Common myeloid progenitor, CD34-positive (primary cell): ENCODE results near the gene BMP7.
"Not testable (repeated sequence)": the region's sequence is repeated elsewhere in the genome, so short reads cannot be mapped to it uniquely, and the experiment has no call there.

Source experiments
- CTCF ChIA-PET: fragments of 350-600 bp; sonication (Branson Sonifier 250); formaldehyde crosslinking; loops from one replicate; lab custom pipeline; 2021; ENCODE audit warnings: antibody characterized with exemption; lab: Charles Lee
- POLR2A ChIA-PET: fragments of 350-600 bp; sonication (Branson Sonifier 250); formaldehyde crosslinking; loops from one replicate; lab custom pipeline; 2021; ENCODE audit warnings: antibody characterized with exemption; lab: Charles Lee
- DNase-seq, 3 donors: peaks; one replicate each; pipeline versions ENCODE4 v3.0.0 to v3.0.0-alpha.2; 2013
- H3K27ac ChIP-seq, 2 experiments: 1 replicate in 1 of 2; 2 replicates in 1 of 2; pipeline ENCODE4 v1.7.0; 2013; ENCODE audit warnings: inconsistent platforms in 2 of 2, low read length in 2 of 2, mild to moderate bottlenecking in 2 of 2, low read depth in 1 of 2, moderate library complexity in 1 of 2; ENCODE audit not compliant: severe bottlenecking in 2 of 2, insufficient read depth in 1 of 2, poor library complexity in 1 of 2
- H3K27me3 ChIP-seq, 5 experiments: replicated peaks in 2 of 5; 1 replicate in 3 of 5; 2 replicates in 2 of 5; pipeline versions ENCODE4 v1.6.1 to v1.7.0; 2013; ENCODE audit warnings: low read length in 4 of 5, mild to moderate bottlenecking in 2 of 5, moderate library complexity in 2 of 5, inconsistent platforms in 1 of 5; ENCODE audit not compliant: insufficient read depth in 5 of 5, control insufficient read depth in 4 of 5
- H3K36me3 ChIP-seq, 4 experiments: 1 replicate in 2 of 4; 2 replicates in 2 of 4; pipeline versions ENCODE4 v1.6.1 to v1.7.0; 2013; ENCODE audit warnings: low read length in 3 of 4, control low read depth in 1 of 4, mild to moderate bottlenecking in 1 of 4; ENCODE audit not compliant: control insufficient read depth in 4 of 4, insufficient read depth in 4 of 4
- H3K4me1 ChIP-seq, 4 experiments: 1 replicate in 3 of 4; 2 replicates in 1 of 4; pipeline versions ENCODE4 v1.6.1 to v1.7.1; 2013; ENCODE audit warnings: low read length in 3 of 4, mild to moderate bottlenecking in 3 of 4, control low read depth in 1 of 4, inconsistent platforms in 1 of 4, moderate library complexity in 1 of 4; ENCODE audit not compliant: control insufficient read depth in 4 of 4, insufficient read depth in 4 of 4; ENCODE audit errors: control extremely low read depth in 1 of 4
- H3K4me3 ChIP-seq, 7 experiments: 1 replicate in 4 of 7; 2 replicates in 3 of 7; pipeline versions ENCODE4 v1.5.1 to v1.7.0; 2013; ENCODE audit warnings: mild to moderate bottlenecking in 7 of 7, low read length in 6 of 7, moderate library complexity in 6 of 7, inconsistent platforms in 2 of 7, low read depth in 2 of 7, control low read depth in 1 of 7; ENCODE audit not compliant: insufficient read depth in 4 of 7, control insufficient read depth in 1 of 7; ENCODE audit errors: extremely low read depth in 1 of 7
- H3K9me3 ChIP-seq, 5 experiments: 1 replicate in 4 of 5; 2 replicates in 1 of 5; pipeline versions ENCODE4 v1.6.1 to v1.7.1; 2013; ENCODE audit warnings: low read length in 4 of 5, mild to moderate bottlenecking in 2 of 5, inconsistent platforms in 1 of 5, low read depth in 1 of 5, moderate library complexity in 1 of 5; ENCODE audit not compliant: control insufficient read depth in 4 of 5, insufficient read depth in 2 of 5; ENCODE audit errors: control extremely low read depth in 1 of 5
- whole genome bisulfite sequencing: methylation state at CpG from one replicate; pipeline ENCODE4 v1.1.5; 2013; ENCODE audit not compliant: insufficient coverage; 5-methylcytosine and 5-hydroxymethylcytosine counted together

Gene BMP7

DNA sequence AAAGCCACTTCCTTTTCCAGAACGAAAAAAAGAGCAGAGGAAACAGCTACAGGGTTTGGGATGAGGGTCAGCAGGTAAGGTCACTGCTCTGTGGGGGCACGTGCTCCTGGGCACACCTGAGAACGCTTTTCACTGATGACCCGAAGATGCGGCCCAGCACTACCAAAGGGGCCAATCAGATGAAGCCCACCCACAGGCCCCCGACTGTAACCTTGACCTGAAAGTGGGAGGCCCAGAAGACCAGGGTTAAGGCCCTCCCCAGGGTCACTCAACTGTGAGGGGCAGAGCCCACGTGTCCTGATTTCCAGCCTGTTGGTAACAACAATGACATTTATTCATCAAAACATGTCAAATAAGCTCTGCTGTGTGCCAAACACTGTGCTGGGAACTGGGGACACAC, 108.0 kb downstream of the BMP7 start:
- Histone ChIP-seq H3K36me3 (no peaks in the 10 kb centered on the region), H3K27ac (no peak overlapping the region), H3K4me3 (no peak overlapping the region), H3K4me1 (no peaks in the 10 kb centered on the region), H3K27me3 (peaks cover 0 to 22% (median 2%) of the 10 kb centered on the region in 5 experiments), H3K9me3 (no peaks in the 10 kb centered on the region)
- DNase-seq: no peak
- ChIA-PET POLR2A (no interaction called here), CTCF (no interaction called here)
- 73% methylated on average over 6 of the region's 7 CpGs for WGBS

DNA sequence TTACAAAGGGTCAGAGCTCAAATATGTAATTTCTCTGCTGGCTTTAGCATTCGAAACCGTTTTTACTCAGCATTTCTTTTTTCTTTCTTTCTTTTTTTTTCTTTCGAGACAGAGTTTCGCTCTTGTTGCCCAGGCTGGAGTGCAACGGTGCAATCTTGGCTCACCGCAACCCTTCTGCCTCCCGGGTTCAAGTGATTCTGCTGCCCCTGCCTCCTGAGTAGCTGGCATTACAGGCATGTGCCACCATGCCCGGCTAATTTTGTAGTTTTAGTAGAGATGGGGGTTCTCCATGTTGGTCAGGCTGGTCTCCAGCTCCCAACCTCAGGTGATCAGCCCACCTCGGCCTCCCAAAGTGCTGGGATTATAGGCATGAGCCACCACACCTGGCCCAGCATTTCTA, 108.7 kb downstream of the BMP7 start:
- H3K27ac ChIP-seq, H3K9me3 ChIP-seq: not testable (repeated sequence)
- 95% methylated on average over 9 of the region's 9 CpGs for WGBS

DNA sequence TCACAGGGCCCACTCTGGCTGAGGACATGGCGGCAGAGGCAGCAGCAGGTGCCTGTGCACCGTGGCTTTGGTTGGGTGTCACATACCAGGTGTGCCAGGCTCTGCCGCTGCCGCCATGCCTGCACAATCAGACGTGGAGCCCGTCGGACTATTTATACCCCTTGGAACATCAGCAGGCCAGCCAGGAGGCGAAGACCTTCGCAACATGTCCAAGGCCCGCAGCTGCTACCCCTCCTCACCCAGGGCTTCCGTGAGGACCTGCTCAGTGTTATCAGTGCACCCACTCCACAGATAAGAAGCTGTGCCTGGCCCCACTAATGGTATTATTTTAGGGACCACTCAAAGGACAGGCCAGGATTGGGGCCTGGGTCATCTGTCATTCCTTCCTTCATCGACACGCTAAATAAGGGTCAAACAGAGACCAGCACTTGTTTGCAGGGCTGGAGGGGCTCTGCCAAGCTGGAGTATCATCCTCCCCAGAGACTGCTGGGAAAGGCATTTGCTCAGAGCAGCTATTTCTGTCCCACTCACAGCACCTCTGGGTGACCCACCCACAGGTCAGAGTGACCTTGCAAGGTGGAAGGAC, 109.2 kb downstream of the BMP7 start:
- WGBS: over 99% methylated on average over 13 of the region's 13 CpGs
- H3K4me1 ChIP-seq: no peaks in the 10 kb centered on the region
- no peak overlapping the region for H3K4me3 ChIP-seq
- no peaks in the 10 kb centered on the region for H3K36me3 ChIP-seq
- peaks cover 0 to 22% (median 0%) of the 10 kb centered on the region in 5 experiments for H3K27me3 ChIP-seq
- ChIA-PET CTCF (no interaction called here), POLR2A (no interaction called here)
- H3K27ac ChIP-seq: no peak overlapping the region
- no peak for DNase-seq
- H3K9me3 ChIP-seq: no peaks in the 10 kb centered on the region

More for the DNA sequence above, 108.7 kb downstream of the BMP7 start:
- H3K36me3 ChIP-seq, H3K4me3 ChIP-seq, H3K4me1 ChIP-seq, POLR2A ChIA-PET, DNase-seq, CTCF ChIA-PET: not testable (repeated sequence)
- H3K27me3 ChIP-seq: peaks cover 0 to 22% (median 0%) of the 10 kb centered on the region in 5 experiments

DNA sequence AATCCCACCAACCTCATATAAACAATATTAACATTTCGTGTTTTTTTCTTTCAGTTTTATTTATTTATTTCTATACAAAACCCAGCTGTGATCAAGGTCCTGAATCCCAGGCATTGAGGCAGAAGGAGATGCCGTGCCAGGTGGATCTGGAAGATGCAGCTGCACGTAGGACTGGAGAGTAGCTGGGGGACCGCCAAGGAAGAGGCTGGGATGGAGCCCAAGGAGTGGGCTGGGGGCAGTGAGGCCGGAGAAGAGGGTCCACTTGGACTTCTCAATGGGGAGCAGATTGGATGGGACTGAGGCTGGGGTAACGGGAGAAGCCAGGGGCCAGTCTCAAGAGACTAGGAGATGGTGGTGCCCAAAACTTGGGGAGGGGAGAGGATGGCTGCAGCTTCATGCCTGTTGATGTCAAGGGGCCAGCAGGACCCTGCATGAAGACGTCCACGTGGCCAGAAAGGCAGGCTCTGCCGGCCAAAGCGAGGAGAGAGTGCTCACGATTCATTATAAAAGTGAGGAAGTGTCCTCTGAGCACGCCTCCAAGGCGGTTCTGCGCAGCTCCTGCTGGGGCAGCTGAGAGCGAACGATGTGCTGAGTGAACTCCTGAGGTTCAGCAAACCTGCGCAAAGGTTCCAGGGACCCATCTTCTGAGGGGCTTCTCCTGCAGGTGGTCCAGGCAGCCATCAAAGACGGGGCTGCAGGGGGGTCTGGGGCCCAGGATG, 110.3 kb downstream of the BMP7 start:
- ChIA-PET CTCF (no interaction called here), POLR2A (no interaction called here)
- no peak for DNase-seq
- Histone ChIP-seq H3K9me3 (no peaks in the 10 kb centered on the region), H3K27me3 (peaks cover 0 to 22% (median 0%) of the 10 kb centered on the region in 5 experiments), H3K4me1 (no peaks in the 10 kb centered on the region), H3K36me3 (no peaks in the 10 kb centered on the region), H3K4me3 (no peak overlapping the region), H3K27ac (no peak overlapping the region)
- 93% methylated on average over 17 of the region's 18 CpGs for WGBS

DNA sequence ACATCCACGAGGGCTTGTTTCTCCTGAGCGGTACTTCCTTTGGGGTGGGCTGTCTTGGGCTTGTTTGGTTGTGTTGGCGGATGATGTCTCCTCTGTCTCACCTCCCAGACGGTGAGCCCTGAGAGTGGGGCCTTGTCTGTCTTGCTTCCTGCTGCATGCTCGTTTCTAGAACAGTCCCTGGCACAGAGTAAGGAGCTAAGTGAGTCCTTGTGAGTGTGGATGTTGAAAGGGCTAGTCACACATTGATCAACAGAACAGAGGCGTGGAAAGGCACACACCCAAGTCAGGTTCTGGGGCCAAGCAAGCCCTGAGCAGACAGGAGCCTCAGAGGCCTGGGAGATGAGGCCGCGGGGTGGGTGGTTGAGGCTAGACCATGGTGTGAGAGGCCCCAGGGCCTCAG, 111.0 kb downstream of the BMP7 start:
- ChIA-PET CTCF (no interaction called here), POLR2A (no interaction called here)
- H3K9me3 ChIP-seq: no peaks in the 10 kb centered on the region
- no peaks in the 10 kb centered on the region for H3K4me1 ChIP-seq
- peaks cover 0 to 25% (median 0%) of the 10 kb centered on the region in 5 experiments for H3K27me3 ChIP-seq
- DNase-seq: no peak
- WGBS: 81% methylated on average over 5 of the region's 8 CpGs
- no peak overlapping the region for H3K4me3 ChIP-seq
- no peak overlapping the region for H3K27ac ChIP-seq
- H3K36me3 ChIP-seq: no peaks in the 10 kb centered on the region

DNA sequence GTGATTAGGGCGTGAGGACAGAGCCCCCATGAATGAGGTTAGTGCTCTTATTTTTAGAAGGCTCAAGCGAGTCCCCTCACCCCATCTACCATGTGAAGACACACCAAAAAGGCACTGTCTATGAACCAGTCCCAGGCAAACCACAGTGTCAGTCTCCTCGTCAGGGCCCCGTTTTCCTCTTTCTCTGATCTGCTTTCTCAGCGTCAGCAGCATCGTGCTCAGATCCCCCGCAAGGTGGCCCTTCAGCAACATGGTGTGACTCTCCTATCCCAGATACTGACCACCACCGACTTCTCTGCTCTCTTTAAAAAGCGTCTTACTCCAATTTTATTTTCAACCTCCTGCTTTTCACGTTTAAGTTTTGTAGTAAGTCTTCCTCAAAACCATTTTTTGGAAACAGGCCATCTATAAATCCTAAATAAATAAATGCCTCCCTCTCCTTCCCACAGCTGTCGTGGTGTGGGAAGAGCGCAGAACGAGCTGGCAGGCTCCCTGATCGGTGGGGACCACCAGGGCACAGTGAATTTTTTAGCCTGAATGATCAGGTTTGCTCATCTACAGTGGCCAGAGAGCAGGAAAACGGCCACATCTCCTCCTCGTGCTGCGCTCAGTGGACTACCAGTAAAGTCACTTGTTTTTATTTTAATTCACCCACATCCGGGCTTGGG, 113.1 kb downstream of the BMP7 start:
- Histone ChIP-seq H3K36me3 (no peaks in the 10 kb centered on the region), H3K4me3 (no peak overlapping the region), H3K9me3 (no peaks in the 10 kb centered on the region), H3K27me3 (peaks cover 0 to 26% (median 0%) of the 10 kb centered on the region in 5 experiments), H3K4me1 (no peaks in the 10 kb centered on the region), H3K27ac (no peak overlapping the region)
- POLR2A ChIA-PET: no interaction called here
- CTCF ChIA-PET: interaction anchor here (1.3 kb wide), 1 partner anchor 153 kb away, joined by 3 read pairs; no protein-coding TSS in a partner anchor
- DNase-seq: no peak
- WGBS: 84% methylated on average over 14 of the region's 18 CpGs

DNA sequence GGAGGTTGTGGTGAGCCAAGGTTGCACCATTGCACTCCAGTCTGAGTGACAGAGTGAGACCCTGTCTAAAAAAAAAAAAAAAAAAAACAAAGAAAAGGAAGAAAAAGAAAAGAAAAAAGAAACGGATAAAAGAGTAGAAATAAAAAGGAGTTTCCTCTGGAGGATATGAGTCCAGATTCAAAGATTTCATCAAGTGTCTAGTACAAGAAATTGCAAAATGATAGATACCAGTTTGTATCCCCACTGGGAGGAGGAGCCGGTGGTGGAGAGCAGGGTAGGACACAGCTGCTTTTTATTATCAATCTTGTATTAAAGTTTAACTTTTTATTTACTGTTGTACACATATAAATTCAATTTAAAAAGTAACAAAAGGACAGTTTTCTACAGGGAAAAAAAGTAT, 113.9 kb downstream of the BMP7 start:
- no peaks in the 10 kb centered on the region for H3K9me3 ChIP-seq

More for the DNA sequence above, 113.9 kb downstream of the BMP7 start:
- Histone ChIP-seq H3K27ac (no peak overlapping the region), H3K4me1 (no peaks in the 10 kb centered on the region), H3K27me3 (peaks cover 0 to 30% (median 0%) of the 10 kb centered on the region in 5 experiments), H3K4me3 (no peak overlapping the region), H3K36me3 (no peaks in the 10 kb centered on the region)
- WGBS: 100% methylated on average over 1 of the region's 2 CpGs
- CTCF ChIA-PET: no interaction called here
- POLR2A ChIA-PET: no interaction called here
- no peak for DNase-seq
